Measurements from ENCODE around the gene FHOD1. TPM values are rescaled to one million over a fixed set of nuclear protein-coding genes. Genes with fewer than 3 reads are reported as not detected.
A peak's percentile ranks its signal among the peaks of the same experiment; 100 is the strongest.

Gene FHOD1
- total and polyA plus RNA-seq, 2 donors (not counting 1 experiment from before 2014, with no cell fraction given), result 7.1 to 32.7 TPM

DNA sequence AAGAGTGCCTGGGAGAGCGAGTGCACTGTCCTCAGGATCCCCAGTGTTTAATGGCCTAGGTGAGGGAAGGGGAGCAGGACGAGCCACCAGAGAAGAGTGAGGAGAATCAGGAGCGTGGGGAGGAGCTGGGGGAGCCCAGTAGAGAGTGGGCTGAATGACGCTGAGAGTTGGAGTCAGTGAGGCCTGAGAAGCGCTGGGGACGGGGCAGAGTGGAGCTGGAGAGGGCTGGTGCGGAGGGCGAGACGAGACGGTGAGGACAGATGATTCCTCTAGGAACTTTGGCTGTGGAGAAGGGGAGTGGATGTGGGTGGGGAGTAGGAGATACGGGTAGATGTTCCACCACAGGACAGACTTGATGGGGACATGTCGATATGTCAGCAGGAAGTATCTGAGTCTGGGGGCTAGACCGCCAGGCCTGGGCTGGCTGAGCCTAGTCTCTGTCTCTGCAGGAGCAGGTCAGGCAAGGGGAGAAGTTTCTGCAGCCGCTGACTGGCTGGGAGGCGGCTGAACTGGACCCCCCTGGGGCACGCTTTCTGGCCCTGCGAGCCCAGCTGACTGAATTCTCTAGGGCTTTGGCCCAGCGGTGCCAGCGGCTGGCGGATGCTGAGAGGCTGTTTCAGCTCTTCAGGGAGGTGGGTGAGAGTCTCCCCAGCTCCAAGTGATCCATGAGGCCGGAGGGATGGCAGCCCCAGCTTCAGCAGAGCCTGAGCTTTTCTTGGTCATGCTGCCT is 36.7 kb upstream of the FHOD1 start:
- no peaks in the 10 kb centered on the region for H4K20me1 ChIP-seq (ENCODE audit: control insufficient read depth, extremely low read depth, insufficient read depth, low read length)
- no peak for DNase-seq (ENCODE audit: low read depth in 2 of 2)
- no peak overlapping the region for H3K27ac ChIP-seq (ENCODE audit: insufficient read depth, low read length)

DNA sequence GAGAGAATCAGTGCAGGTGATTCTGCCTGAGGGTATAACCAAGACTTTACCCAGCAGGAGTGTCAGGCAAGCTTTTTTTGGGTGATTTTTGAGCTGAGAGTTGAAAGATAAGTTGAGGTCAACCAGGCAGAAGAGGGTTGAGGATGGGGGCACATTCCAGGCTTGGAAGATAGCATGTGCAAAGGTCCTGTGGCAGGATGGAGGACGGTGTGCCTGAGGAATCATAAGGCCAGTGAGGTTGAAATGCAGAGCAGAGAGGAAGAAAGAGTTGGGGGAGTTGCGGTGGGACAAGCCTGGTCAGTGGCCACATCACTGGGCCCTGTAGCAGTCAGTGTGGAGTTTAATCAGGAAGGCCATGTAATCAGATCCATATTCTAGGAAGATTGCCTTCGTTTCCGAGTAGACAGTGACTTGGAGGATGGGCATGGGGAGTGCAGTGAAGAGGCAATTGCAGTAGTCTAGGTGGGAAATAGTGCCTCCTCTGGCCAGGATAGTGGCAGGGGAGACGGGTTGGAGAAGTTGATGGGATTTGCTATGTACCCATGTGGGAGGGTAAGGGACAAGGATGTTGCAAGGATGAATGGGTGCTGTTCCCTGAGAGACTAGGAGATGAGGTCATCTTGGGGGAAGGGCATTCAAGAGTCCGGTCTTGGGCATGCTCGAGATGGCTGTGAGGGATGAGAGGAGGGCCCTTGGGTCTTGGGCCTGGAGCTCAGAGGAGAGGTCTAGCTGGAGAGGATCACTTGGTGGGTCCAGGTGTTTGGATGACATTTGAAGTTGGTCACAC is 36.0 kb upstream of the FHOD1 start:
- Histone ChIP-seq H3K9me3 (ENCODE audit: control insufficient read depth, insufficient read depth, low read depth, low read length) (no peaks in the 10 kb centered on the region), H3K4me3 (replicated peaks in 1 of 4; ENCODE audit: control extremely low read depth in 1 of 4, insufficient read depth in 1 of 4, low read depth in 3 of 4, low read length in 4 of 4) (no peak overlapping the region), H3K4me1 (ENCODE audit: control insufficient read depth, extremely low read depth, insufficient read depth, low read length) (peaks cover 3% of the 10 kb centered on the region), H2AFZ (ENCODE audit: low read length) (no peak overlapping the region), H3K79me2 (ENCODE audit: control insufficient read depth, insufficient read depth, low read length) (peaks cover 5% of the 10 kb centered on the region), H3K9ac (ENCODE audit: insufficient read depth, low read length) (no peak overlapping the region), H3K27ac (ENCODE audit: insufficient read depth, low read length) (no peak overlapping the region), H3K36me3 (ENCODE audit: control insufficient read depth, insufficient read depth, low read length) (peaks cover 15% of the 10 kb centered on the region), H4K20me1 (ENCODE audit: control insufficient read depth, extremely low read depth, insufficient read depth, low read length) (no peaks in the 10 kb centered on the region), H3K27me3 (ENCODE audit: control insufficient read depth, insufficient read depth, low read length) (no peaks in the 10 kb centered on the region), H3K4me2 (ENCODE audit: extremely low read depth, insufficient read depth, low read length) (no peak overlapping the region)
- TF ChIP-seq EZH2 (IDR thresholded peaks at IDR 0.05; ENCODE audit: low read length, missing control alignments), result no peak
- TF ChIP-seq, protein P1, sequence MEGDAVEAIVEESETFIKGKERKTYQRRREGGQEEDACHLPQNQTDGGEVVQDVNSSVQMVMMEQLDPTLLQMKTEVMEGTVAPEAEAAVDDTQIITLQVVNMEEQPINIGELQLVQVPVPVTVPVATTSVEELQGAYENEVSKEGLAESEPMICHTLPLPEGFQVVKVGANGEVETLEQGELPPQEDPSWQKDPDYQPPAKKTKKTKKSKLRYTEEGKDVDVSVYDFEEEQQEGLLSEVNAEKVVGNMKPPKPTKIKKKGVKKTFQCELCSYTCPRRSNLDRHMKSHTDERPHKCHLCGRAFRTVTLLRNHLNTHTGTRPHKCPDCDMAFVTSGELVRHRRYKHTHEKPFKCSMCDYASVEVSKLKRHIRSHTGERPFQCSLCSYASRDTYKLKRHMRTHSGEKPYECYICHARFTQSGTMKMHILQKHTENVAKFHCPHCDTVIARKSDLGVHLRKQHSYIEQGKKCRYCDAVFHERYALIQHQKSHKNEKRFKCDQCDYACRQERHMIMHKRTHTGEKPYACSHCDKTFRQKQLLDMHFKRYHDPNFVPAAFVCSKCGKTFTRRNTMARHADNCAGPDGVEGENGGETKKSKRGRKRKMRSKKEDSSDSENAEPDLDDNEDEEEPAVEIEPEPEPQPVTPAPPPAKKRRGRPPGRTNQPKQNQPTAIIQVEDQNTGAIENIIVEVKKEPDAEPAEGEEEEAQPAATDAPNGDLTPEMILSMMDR (conservative IDR thresholded peaks at IDR 0.05 in 1 of 2, IDR thresholded peaks at IDR 0.05 in 1 of 2; ENCODE audit: low read depth in 1 of 2, low read length in 2 of 2), result no peak
- peak in 1 of 2 donors; percentile 51 for DNase-seq (ENCODE audit: low read depth in 2 of 2)

More for the DNA sequence above, 36.7 kb upstream of the FHOD1 start:
- Histone ChIP-seq H3K4me3 (replicated peaks in 1 of 4; ENCODE audit: control extremely low read depth in 1 of 4, insufficient read depth in 1 of 4, low read depth in 3 of 4, low read length in 4 of 4) (no peak overlapping the region), H3K79me2 (ENCODE audit: control insufficient read depth, insufficient read depth, low read length) (no peaks in the 10 kb centered on the region), H3K27me3 (ENCODE audit: control insufficient read depth, insufficient read depth, low read length) (no peaks in the 10 kb centered on the region), H3K9ac (ENCODE audit: insufficient read depth, low read length) (no peak overlapping the region), H3K4me1 (ENCODE audit: control insufficient read depth, extremely low read depth, insufficient read depth, low read length) (no peaks in the 10 kb centered on the region), H3K9me3 (ENCODE audit: control insufficient read depth, insufficient read depth, low read depth, low read length) (no peaks in the 10 kb centered on the region), H3K4me2 (ENCODE audit: extremely low read depth, insufficient read depth, low read length) (no peak overlapping the region), H3K36me3 (ENCODE audit: control insufficient read depth, insufficient read depth, low read length) (peaks cover 15% of the 10 kb centered on the region), H2AFZ (ENCODE audit: low read length) (no peak overlapping the region)
- TF ChIP-seq, protein P1 (conservative IDR thresholded peaks at IDR 0.05 in 1 of 2, IDR thresholded peaks at IDR 0.05 in 1 of 2; ENCODE audit: low read depth in 1 of 2, low read length in 2 of 2), result no peak
- no peak for TF ChIP-seq EZH2 (IDR thresholded peaks at IDR 0.05; ENCODE audit: low read length, missing control alignments)

DNA sequence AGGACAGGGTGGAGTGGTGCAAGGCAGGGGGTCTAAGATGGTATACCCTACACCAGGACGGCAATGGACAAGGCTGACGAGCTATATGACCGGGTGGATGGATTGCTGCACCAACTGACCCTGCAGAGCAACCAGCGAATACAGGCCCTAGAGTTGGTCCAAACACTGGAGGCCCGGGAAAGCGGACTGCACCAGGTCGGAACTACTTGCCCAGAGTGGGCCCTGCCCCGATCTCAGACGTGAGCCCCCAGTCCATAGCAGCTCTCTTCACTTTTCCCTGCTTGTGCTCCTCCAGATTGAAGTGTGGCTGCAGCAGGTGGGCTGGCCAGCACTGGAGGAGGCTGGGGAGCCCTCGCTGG is 35.1 kb upstream of the FHOD1 start:
- Histone ChIP-seq H3K36me3 (ENCODE audit: control insufficient read depth, insufficient read depth, low read length) (peaks cover 15% of the 10 kb centered on the region), H4K20me1 (ENCODE audit: control insufficient read depth, extremely low read depth, insufficient read depth, low read length) (no peaks in the 10 kb centered on the region), H3K9me3 (ENCODE audit: control insufficient read depth, insufficient read depth, low read depth, low read length) (no peaks in the 10 kb centered on the region), H3K4me3 (replicated peaks in 1 of 4; ENCODE audit: control extremely low read depth in 1 of 4, insufficient read depth in 1 of 4, low read depth in 3 of 4, low read length in 4 of 4) (no peak overlapping the region), H3K79me2 (ENCODE audit: control insufficient read depth, insufficient read depth, low read length) (peaks cover 5% of the 10 kb centered on the region), H3K27ac (ENCODE audit: insufficient read depth, low read length) (no peak overlapping the region), H3K4me2 (ENCODE audit: extremely low read depth, insufficient read depth, low read length) (no peak overlapping the region), H2AFZ (ENCODE audit: low read length) (no peak overlapping the region), H3K4me1 (ENCODE audit: control insufficient read depth, extremely low read depth, insufficient read depth, low read length) (peaks cover 11% of the 10 kb centered on the region), H3K27me3 (ENCODE audit: control insufficient read depth, insufficient read depth, low read length) (no peaks in the 10 kb centered on the region), H3K9ac (ENCODE audit: insufficient read depth, low read length) (no peak overlapping the region)
- no peak for DNase-seq (ENCODE audit: low read depth in 2 of 2)
- TF ChIP-seq, protein P1 (conservative IDR thresholded peaks at IDR 0.05 in 1 of 2, IDR thresholded peaks at IDR 0.05 in 1 of 2; ENCODE audit: low read depth in 1 of 2, low read length in 2 of 2), result no peak
